ENCODE results near the gene ACAT1.
"Not testable (repeated sequence)": the region's sequence is repeated elsewhere in the genome, so short reads cannot be mapped to it uniquely, and the experiment has no call there.

ACAT1 gene

DNA sequence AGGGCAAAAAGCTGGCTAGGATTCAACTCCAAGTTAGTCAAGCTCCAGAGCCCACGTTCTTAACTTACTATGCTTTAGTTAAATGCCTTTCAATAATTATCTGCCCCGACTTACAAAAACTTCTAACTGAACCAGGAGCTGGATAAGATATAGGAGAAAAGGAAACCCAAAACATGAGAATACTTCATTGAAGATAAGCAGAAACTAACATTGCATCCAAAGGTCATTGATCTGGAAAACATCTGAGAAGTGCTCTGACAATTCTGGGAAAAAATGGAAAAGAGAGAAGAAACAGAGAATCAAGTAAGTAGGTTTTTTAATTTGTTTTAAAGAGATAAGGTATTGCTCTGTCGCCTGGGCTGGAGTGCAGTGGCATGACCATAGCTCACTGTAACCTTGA is 27.2 kb downstream of the ACAT1 start:
- DNase-seq = no peak

DNA sequence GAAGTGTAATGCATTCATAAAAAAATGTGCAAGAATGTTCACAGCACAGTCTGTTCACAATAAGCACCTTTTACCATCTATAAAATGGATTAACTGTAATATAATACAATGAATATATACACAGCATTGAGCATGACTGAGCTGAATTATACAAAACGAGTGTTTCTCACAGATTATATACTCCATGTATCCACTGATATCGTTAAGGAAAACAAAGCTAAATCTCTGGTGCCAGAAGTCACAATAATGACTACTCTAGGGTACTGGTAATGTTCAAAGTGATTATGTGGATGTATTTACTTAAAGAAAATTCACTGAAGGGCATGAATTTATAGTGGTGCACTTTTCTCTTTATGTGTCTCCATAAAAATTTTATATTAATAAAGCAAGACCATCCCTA is 33.2 kb downstream of the ACAT1 start:
- DNase-seq = no peak

DNA sequence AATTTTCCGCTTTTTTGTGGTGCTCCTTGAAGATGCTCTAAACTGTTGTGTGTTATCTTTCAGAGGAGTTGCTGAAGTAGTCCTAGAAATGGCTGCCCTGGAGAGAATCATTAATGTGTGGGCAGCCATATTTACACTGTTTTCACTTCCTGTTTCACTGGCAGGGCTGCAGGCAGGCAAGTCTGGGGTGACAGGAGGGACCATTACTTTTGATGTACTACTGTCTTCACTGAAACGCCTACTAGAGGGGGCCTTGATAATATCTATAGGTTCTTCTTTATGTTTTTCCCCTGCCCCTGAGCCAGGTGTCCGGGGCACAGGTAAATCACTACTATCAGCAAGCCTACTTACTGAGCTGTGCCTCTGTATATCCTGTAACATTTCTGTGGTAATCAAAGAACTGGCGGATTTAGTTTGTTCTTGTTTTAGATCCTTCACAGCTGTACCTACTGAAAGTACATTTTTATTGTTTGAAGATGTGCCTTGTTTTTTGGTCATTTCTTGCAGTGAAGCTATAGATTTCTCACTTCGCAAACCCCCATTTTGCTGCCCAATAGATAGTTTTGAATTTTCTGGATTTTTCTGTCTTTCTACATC is 39.7 kb downstream of the ACAT1 start:
- peak; percentile 22 for DNase-seq

DNA sequence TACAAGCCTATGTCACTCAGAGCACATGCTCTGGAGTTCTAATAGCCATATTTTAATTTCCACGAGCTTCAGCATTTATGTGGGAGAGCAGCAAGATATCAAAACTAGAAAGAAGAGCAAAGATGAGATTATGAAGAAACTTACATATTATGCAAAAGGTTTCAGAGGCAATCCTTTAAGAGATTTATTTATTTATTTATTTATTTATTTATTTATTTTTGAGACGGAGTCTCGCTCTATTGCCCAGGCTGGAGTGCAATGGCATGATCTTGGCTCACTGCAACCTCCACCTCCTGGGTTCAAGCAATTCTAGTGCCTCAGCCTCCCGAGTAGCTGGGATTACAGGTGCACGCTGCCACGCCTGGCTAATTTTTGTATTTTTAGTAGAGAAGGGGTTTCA is 41.5 kb downstream of the ACAT1 start:
- DNase-seq = not testable (repeated sequence)

DNA sequence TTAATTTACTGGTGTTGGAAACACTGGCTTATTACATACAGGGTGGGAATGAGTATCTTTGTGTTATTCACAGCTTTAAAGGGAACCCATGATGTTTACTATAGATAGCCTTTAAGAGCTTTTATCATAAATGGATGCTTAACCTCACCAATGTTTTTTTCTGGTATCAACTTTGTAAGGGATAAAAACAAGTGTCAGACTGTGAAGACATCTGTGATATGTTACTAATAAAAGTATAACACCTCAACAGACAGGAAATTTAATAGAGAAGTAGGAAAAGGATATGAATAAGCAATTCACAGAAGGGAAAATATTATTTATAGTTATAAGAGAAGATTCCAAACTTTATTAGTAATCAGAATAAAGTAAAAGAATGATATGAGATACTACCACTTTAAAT is 46.3 kb downstream of the ACAT1 start:
- DNase-seq = no peak

DNA sequence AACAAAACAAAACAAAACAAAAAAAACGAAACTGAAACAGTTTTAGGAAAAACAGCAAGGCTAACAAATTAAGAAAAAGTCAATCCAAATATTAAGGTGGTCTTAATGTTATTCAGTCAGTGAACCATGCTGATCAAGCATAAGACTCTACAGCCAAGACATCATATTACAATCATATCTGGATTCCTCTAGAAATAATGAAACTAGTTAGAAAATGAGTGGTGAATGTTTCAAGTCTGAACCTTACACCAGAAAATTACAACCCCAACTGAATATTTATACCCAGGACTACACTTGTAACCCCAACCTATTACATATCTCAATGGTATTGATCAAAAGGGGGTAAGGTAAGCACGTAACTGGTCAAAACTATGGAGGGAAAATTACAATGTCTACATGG is 48.8 kb downstream of the ACAT1 start:
- DNase-seq = no peak

DNA sequence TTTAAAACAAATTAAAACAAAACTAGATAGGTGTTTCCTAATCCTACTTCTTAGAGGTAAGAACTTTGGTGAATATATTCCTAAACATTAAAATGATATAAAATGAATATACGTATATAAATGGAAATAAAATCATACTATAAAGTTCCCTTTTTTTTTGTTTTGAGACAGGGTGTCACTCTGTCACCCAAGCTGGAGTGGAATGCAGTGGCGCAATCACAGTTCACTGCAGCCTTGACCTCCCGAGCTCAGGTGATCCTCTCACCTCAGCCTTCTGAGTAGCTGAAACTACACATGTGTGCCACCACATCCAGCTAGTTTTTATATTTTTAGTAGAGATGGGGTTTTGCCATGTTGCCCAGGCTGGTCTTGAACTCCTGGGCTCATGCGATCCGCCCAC is 56.2 kb downstream of the ACAT1 start:
- no peak for DNase-seq

DNA sequence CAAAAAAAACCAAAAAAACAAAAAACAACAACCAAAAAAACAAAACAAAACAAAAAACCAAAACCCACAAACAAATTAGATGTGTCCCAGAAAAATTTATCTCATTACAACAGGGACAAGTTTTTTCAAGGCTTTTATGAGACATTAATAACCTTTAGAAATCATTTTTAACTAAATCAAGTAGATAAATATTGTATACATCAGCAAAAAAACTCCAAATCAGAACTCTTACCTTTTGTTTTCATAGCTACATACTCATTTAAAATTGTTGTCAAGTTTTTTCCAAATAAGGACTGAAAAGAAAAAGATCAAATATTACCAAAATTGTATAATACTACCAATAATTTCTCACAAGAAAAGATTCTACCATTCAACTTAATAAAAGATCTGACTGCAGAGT is 72.4 kb downstream of the ACAT1 start:
- no peak for DNase-seq

DNA sequence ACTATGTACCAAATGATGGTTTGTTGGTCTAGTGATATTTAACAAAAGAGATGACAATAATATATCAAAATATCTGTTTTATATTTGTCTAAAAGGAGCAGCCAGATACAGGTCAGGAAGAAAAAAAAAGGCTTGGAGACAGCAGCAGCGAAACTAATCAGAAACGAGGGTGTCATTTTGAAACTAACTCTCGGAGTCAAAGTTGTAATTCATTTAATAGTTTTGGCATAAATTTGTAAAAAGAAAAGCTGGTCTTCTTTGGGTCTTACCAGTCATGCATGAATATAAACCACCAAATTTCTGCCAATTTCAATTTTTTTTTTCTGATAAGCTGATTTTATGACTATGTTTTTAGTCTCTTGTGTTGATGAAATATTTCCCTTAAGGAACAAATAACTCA is 75.5 kb downstream of the ACAT1 start:
- no peak for DNase-seq

Data from CD4-positive, alpha-beta T cell treated with Interleukin-15 for 1 hour (primary cell).